CD4-positive, alpha-beta T cell (primary cell): ENCODE measurements around the gene MEIS1. TPM values are rescaled to one million over a fixed set of nuclear protein-coding genes. Genes with fewer than 3 reads are reported as not detected.

Experiments
- ATAC-seq: fragments of 200-7000 bp; cut with Tn5 transposase; one replicate; pipeline ENCODE4 v1.10.0; 2022; ENCODE audit warnings: mild to moderate bottlenecking; ENCODE audit not compliant: poor library complexity
- CTCF ChIA-PET: fragments of 350-600 bp; sonication (Branson Sonifier 250); formaldehyde crosslinking; loops from one replicate; lab custom pipeline; 2021; ENCODE audit warnings: antibody characterized with exemption, inconsistent platforms; lab: Charles Lee
- POLR2A ChIA-PET: fragments of 350-600 bp; sonication (Branson Sonifier 250); formaldehyde crosslinking; loops from one replicate; lab custom pipeline; 2021; ENCODE audit warnings: antibody characterized with exemption, inconsistent platforms; lab: Charles Lee
- DNase-seq, 14 experiments: peaks; one replicate each; pipeline ENCODE4 v3.0.0-alpha.2; 2013 to 2020; ENCODE audit warnings: mixed read lengths in 2 of 14
- H3K27ac ChIP-seq, 2 donors: one replicate each; pipeline versions ENCODE4 v1.5.1 to v1.7.0; 2013; ENCODE audit warnings: low read length in 2 of 2, low read depth in 1 of 2, mild to moderate bottlenecking in 1 of 2
- H3K27me3 ChIP-seq, 2 experiments: 1 replicate in 1 of 2; 2 replicates in 1 of 2; pipeline versions ENCODE4 v1.6.1 to v1.7.0; 2013; ENCODE audit warnings: low read length in 2 of 2, control low read depth in 1 of 2, mild to moderate bottlenecking in 1 of 2, moderate library complexity in 1 of 2; ENCODE audit not compliant: insufficient read depth in 2 of 2, control insufficient read depth in 1 of 2
- H3K36me3 ChIP-seq: one replicate; pipeline ENCODE4 v1.6.1; 2013; ENCODE audit warnings: low read length, control low read depth; ENCODE audit not compliant: insufficient read depth
- H3K4me1 ChIP-seq: one replicate; pipeline ENCODE4 v1.6.1; 2013; ENCODE audit warnings: low read length, control low read depth; ENCODE audit not compliant: insufficient read depth
- H3K4me3 ChIP-seq: one replicate; pipeline ENCODE4 v1.5.1; 2013; ENCODE audit warnings: mild to moderate bottlenecking, low read length, moderate library complexity
- H3K9me3 ChIP-seq, 2 experiments: 1 replicate in 1 of 2; 2 replicates in 1 of 2; pipeline versions ENCODE4 v1.6.1 to v1.7.0; 2013; ENCODE audit warnings: low read length in 2 of 2, mild to moderate bottlenecking in 2 of 2, control low read depth in 1 of 2, moderate library complexity in 1 of 2; ENCODE audit not compliant: control insufficient read depth in 1 of 2, insufficient read depth in 1 of 2
- H3K27ac Mint-ChIP-seq: one replicate; pipeline ENCODE4 v1.8.0; 2020; ENCODE audit warnings: mixed read lengths
- H3K27me3 Mint-ChIP-seq: one replicate; pipeline ENCODE4 v1.8.0; 2021; ENCODE audit warnings: mixed read lengths
- H3K36me3 Mint-ChIP-seq: one replicate; pipeline ENCODE4 v1.8.0; 2021; ENCODE audit warnings: low read depth, mixed read lengths
- H3K4me1 Mint-ChIP-seq: one replicate; pipeline ENCODE4 v1.8.0; 2021; ENCODE audit warnings: low read depth, mixed read lengths
- H3K4me3 Mint-ChIP-seq: one replicate; pipeline ENCODE4 v1.8.0; 2020; ENCODE audit warnings: mild to moderate bottlenecking, mixed read lengths
- H3K9me3 Mint-ChIP-seq: one replicate; pipeline ENCODE4 v1.8.0; 2020; ENCODE audit warnings: mixed read lengths
- intact Hi-C, 2 experiments: fragments of 100-400 bp; cut with DNase I in 1 of 2; cut with micrococcal nuclease in 1 of 2; formaldehyde crosslinking; loops; one replicate each; pipeline versions ENCODE4 v1.15.1 to v1.9.0; 2023 to 2025; cut with DNase I, micrococcal nuclease
- total RNA-seq, 174 experiments: library from RNA in 2 of 174; stranded (reverse) in 2 of 174; gene quantifications; one replicate each; pipeline ENCODE4 v1.2.3 and lab custom pipeline; 2021 to 2026
- TF ChIP-seq, protein P1 (sequence below): fragments of 200-600 bp; IDR thresholded peaks from one replicate; pipeline ENCODE4 v1.8.0; 2022; ENCODE audit warnings: antibody characterized with exemption, mild to moderate bottlenecking

Gene MEIS1
- total RNA-seq, 2 experiments from 2014 or later: not detected

DNA sequence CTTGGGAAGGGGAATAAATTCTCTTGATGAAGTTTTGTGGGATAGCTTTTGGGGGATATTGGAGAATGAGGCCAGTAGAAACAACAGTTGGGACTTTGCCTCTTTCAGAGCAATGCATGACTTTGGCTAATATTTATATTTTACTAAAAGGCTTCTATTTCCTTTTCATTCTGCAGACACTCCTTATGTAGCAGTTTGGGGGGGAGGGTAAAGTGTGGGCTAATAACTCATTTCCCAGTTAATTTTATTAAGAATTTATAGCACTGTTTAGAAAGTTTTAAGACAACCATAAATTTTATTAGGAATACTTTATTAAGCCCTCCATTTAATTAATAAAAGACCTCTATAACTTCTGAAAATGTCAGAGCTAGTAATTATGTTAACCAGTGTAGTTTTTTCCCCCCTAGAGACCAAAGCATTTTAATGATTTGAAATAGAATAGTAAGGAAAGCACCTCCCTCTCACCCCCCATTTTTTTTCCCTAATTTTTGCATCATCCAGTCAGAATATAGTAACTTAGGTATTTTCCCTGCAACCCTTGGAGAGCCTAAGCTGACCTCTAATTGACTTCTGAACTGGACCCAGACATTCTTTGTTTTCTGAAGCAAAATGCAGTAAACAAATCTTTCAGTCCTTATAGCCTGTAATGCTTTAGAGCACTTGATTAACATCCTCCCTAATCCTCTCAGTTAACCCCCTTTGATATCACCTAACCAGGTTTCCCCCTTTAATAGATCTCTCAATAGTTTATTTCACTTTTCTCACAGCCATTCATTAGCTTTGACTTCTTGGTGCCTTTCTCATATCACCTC is 5.0 kb upstream of the MEIS1 start:
- H3K9me3 ChIP-seq: peaks cover 0 to 43% of the 10 kb centered on the region in 2 experiments
- DNase-seq: no peak
- no peak overlapping the region for H3K27ac ChIP-seq
- H3K36me3 ChIP-seq: no peaks in the 10 kb centered on the region
- H3K27me3 Mint-ChIP-seq: peaks cover 87% of the 10 kb centered on the region
- no peaks in the 10 kb centered on the region for H3K36me3 Mint-ChIP-seq
- ChIA-PET CTCF (no interaction called here), POLR2A (no interaction called here)
- peaks cover 20% of the 10 kb centered on the region for H3K4me1 Mint-ChIP-seq
- no peak overlapping the region for H3K27ac Mint-ChIP-seq
- peaks cover 23% of the 10 kb centered on the region for H3K4me1 ChIP-seq
- no peak overlapping the region for H3K4me3 ChIP-seq
- no peak overlapping the region for H3K4me3 Mint-ChIP-seq
- ATAC-seq: no peak
- intact Hi-C loops: no loop called here
- peaks cover 38 to 77% of the 10 kb centered on the region in 2 experiments for H3K27me3 ChIP-seq
- TF ChIP-seq, protein P1, sequence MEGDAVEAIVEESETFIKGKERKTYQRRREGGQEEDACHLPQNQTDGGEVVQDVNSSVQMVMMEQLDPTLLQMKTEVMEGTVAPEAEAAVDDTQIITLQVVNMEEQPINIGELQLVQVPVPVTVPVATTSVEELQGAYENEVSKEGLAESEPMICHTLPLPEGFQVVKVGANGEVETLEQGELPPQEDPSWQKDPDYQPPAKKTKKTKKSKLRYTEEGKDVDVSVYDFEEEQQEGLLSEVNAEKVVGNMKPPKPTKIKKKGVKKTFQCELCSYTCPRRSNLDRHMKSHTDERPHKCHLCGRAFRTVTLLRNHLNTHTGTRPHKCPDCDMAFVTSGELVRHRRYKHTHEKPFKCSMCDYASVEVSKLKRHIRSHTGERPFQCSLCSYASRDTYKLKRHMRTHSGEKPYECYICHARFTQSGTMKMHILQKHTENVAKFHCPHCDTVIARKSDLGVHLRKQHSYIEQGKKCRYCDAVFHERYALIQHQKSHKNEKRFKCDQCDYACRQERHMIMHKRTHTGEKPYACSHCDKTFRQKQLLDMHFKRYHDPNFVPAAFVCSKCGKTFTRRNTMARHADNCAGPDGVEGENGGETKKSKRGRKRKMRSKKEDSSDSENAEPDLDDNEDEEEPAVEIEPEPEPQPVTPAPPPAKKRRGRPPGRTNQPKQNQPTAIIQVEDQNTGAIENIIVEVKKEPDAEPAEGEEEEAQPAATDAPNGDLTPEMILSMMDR: no peak
- H3K9me3 Mint-ChIP-seq: no peaks in the 10 kb centered on the region

DNA sequence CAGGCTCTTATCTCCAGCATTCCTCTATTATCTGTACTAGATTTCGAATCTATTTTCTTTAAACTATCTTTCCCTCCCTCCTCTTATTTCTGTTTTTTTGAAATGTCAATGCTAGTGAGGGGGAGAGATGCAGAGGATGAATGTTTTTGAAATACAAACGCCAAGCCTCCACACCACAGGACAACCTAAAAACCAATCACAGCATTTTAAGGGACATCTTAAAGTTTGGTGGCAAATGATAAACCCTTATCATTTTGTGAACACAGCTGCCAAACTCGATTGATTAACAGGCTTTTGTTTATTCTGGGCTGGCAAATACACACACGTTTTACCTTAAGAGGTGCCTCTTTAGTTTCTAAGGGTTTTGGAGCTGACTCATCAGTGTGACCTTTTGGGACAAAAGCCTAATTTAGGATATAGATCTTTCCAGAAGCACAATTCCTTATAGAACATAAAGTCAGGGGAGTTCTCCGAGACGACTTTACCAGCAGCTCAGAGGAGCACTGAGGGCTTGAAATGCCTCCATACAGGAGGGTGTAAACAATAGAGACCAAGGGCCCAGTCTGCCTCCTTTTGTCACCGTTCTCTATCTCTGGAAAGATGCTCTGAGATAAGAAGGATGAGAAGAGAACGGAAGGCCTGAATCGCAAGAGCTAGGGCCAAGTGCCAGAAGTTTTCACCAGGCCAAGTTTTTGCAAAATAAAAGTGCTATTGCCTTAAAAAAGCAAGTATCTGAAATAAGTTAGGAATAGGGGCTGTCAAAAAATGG is 4.2 kb upstream of the MEIS1 start:
- DNase-seq (no peak), ATAC-seq (no peak)
- intact Hi-C loops: no loop called here
- ChIA-PET CTCF (no interaction called here), POLR2A (no interaction called here)
- Mint-ChIP-seq H3K36me3 (no peaks in the 10 kb centered on the region), H3K9me3 (no peaks in the 10 kb centered on the region), H3K4me3 (no peak overlapping the region), H3K4me1 (peaks cover 28% of the 10 kb centered on the region), H3K27me3 (peaks cover 87% of the 10 kb centered on the region), H3K27ac (no peak overlapping the region)
- TF ChIP-seq, protein P1: no peak
- H3K27ac ChIP-seq: no peak overlapping the region
- peaks cover 39 to 83% of the 10 kb centered on the region in 2 experiments for H3K27me3 ChIP-seq
- no peaks in the 10 kb centered on the region for H3K36me3 ChIP-seq
- H3K9me3 ChIP-seq: peaks cover 0 to 41% of the 10 kb centered on the region in 2 experiments
- H3K4me3 ChIP-seq: no peak overlapping the region
- H3K4me1 ChIP-seq: peaks cover 30% of the 10 kb centered on the region

DNA sequence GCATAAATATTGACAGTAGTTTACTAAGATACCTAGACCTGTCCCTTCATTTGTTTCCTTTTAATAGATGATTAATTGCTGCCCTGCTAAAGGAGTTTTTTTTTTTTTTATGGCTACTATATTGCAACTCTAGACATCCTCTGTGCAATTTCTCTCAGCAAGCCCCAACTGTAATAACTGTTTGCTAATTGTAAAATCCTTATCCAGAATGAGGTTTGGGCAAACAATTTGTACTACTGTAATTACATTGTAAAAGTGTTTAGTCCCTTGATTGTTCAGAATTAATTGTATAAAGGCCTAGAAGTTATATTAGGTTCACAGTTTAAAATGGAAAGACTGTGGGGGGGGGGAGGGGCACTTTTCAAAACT is 3.7 kb upstream of the MEIS1 start:
- intact Hi-C loops: no loop called here
- Mint-ChIP-seq H3K4me3 (no peak overlapping the region), H3K27me3 (peaks cover 92% of the 10 kb centered on the region), H3K4me1 (peaks cover 31% of the 10 kb centered on the region), H3K27ac (no peak overlapping the region), H3K36me3 (no peaks in the 10 kb centered on the region), H3K9me3 (no peaks in the 10 kb centered on the region)
- H3K9me3 ChIP-seq: peaks cover 0 to 36% of the 10 kb centered on the region in 2 experiments
- DNase-seq: no peak
- TF ChIP-seq, protein P1: no peak
- no peaks in the 10 kb centered on the region for H3K36me3 ChIP-seq
- peaks cover 30% of the 10 kb centered on the region for H3K4me1 ChIP-seq
- ChIA-PET CTCF (no interaction called here), POLR2A (no interaction called here)
- no peak overlapping the region for H3K4me3 ChIP-seq
- no peak for ATAC-seq
- peaks cover 34 to 84% of the 10 kb centered on the region in 2 experiments for H3K27me3 ChIP-seq
- H3K27ac ChIP-seq: no peak overlapping the region
